CD4-positive, alpha-beta T cell treated with Interleukin-21 for 1 hour (primary cell): ENCODE data around the gene TUBA8.
A peak's percentile ranks its signal among the peaks of the same experiment; 100 is the strongest.
"Not testable (repeated sequence)": the region's sequence is repeated elsewhere in the genome, so short reads cannot be mapped to it uniquely, and the experiment has no call there.

ENCODE experiments used
- DNase-seq: peaks from one replicate; pipeline ENCODE4 v3.0.0-alpha.2; 2020

The TUBA8 gene

GRCh38 chr22:18110194-18110953 lies at the start of gene TUBA8:
Gene TUBA8, plus strand, starts transcription at chr22:18110809. Its CDS starts 57 bp downstream, at chr22:18110866.
- no peak for DNase-seq

- DNase-seq, result no peak
Measured at GRCh38 chr22:18062421-18062820, 48.2 kb upstream of the TUBA8 start.

GRCh38 chr22:18063306-18063705 lies 47.3 kb upstream of the TUBA8 start:
- no peak for DNase-seq

GRCh38 chr22:18063715-18064114 lies 46.9 kb upstream of the TUBA8 start:
- DNase-seq, result not testable (repeated sequence)

GRCh38 chr22:18064636-18065035 lies 46.0 kb upstream of the TUBA8 start:
- no peak for DNase-seq

- DNase-seq, result no peak
Measured at GRCh38 chr22:18065256-18065655, 45.4 kb upstream of the TUBA8 start.

GRCh38 chr22:18066181-18066859 lies 44.3 kb upstream of the TUBA8 start:
- DNase-seq, result no peak

- no peak for DNase-seq
Measured at GRCh38 chr22:18067121-18067520, 43.5 kb upstream of the TUBA8 start.

GRCh38 chr22:18067548-18068341 lies 42.9 kb upstream of the TUBA8 start:
- DNase-seq, result no peak

GRCh38 chr22:18068381-18068988 lies 42.1 kb upstream of the TUBA8 start:
- DNase-seq, result no peak

- DNase-seq, result no peak
Measured at GRCh38 chr22:18069041-18069440, 41.6 kb upstream of the TUBA8 start.

GRCh38 chr22:18070041-18070440 lies 40.6 kb upstream of the TUBA8 start:
- DNase-seq, result no peak

- DNase-seq, result no peak
Measured at GRCh38 chr22:18070556-18071306, 39.9 kb upstream of the TUBA8 start.

GRCh38 chr22:18071307-18071967 lies 39.2 kb upstream of the TUBA8 start:
- not testable (repeated sequence) for DNase-seq

- DNase-seq, result no peak
Measured at GRCh38 chr22:18071968-18072310, 38.7 kb upstream of the TUBA8 start.

GRCh38 chr22:18073467-18073866 lies 37.1 kb upstream of the TUBA8 start:
- DNase-seq, result no peak

GRCh38 chr22:18073927-18074326 lies 36.7 kb upstream of the TUBA8 start:
- DNase-seq, result not testable (repeated sequence)

- DNase-seq, result no peak
Measured at GRCh38 chr22:18075101-18075719, 35.4 kb upstream of the TUBA8 start.

- peak; percentile 82 for DNase-seq
Measured at GRCh38 chr22:18075720-18076497, 34.7 kb upstream of the TUBA8 start.

- DNase-seq, result peak; percentile 9
Measured at GRCh38 chr22:18077087-18077638, 33.4 kb upstream of the TUBA8 start.
